Smooth muscle cell (in vitro differentiated cells): Measurements from ENCODE around the gene EEPD1. TPM values are rescaled to one million over a fixed set of nuclear protein-coding genes. Genes with fewer than 3 reads are reported as not detected.

Experiments used
- DNase-seq: peaks from one replicate; lab custom pipeline; 2025; ENCODE audit not compliant: unreplicated experiment; lab: John Stamatoyannopoulos, UW
- H2AFZ ChIP-seq: fragments of 200-600 bp; sonication (generic); 2 replicates; pipeline ENCODE4 v1.6.0; 2016; ENCODE audit warnings: antibody characterized with exemption, low read depth, mild to moderate bottlenecking
- H3F3A ChIP-seq: fragments of 200-600 bp; sonication (generic); 2 replicates; pipeline ENCODE4 v1.6.0; 2017; ENCODE audit warnings: antibody characterized with exemption, low read depth
- H3K27ac ChIP-seq: fragments of 200-600 bp; sonication (generic); 2 replicates; pipeline ENCODE4 v1.5.1; 2016; ENCODE audit warnings: low read depth, mild to moderate bottlenecking
- H3K27me3 ChIP-seq: fragments of 200-600 bp; sonication (generic); 2 replicates; pipeline ENCODE4 v1.6.1; 2016; ENCODE audit warnings: low read depth, mild to moderate bottlenecking
- H3K36me3 ChIP-seq: fragments of 200-600 bp; sonication (generic); 2 replicates; pipeline ENCODE4 v1.5.1; 2016; ENCODE audit warnings: low read depth
- H3K4me1 ChIP-seq: fragments of 200-600 bp; sonication (generic); 2 replicates; pipeline ENCODE4 v1.5.1; 2016; ENCODE audit warnings: low read depth
- H3K4me2 ChIP-seq: fragments of 200-600 bp; sonication (generic); 2 replicates; pipeline ENCODE4 v1.6.0; 2016; ENCODE audit warnings: mild to moderate bottlenecking
- H3K4me3 ChIP-seq: fragments of 200-600 bp; sonication (generic); 2 replicates; pipeline ENCODE4 v1.5.1; 2016; ENCODE audit warnings: mild to moderate bottlenecking
- H3K79me2 ChIP-seq: fragments of 200-600 bp; sonication (generic); 2 replicates; pipeline ENCODE4 v1.6.0; 2016; ENCODE audit warnings: low read depth, mild to moderate bottlenecking
- H3K9ac ChIP-seq: fragments of 200-600 bp; sonication (generic); 2 replicates; pipeline ENCODE4 v1.6.0; 2016; ENCODE audit warnings: low read depth
- H3K9me3 ChIP-seq: fragments of 200-600 bp; sonication (generic); replicated peaks from 2 replicates; pipeline ENCODE4 v1.5.1; 2016; ENCODE audit warnings: low read depth
- H4K20me1 ChIP-seq: fragments of 200-600 bp; sonication (generic); 2 replicates; pipeline ENCODE4 v1.6.0; 2016; ENCODE audit warnings: low read depth
- WGBS: methylation state at CpG from one replicate; pipeline ENCODE4 v1.1.7; 2016; ENCODE audit warnings: low lambda C conversion rate; 5-methylcytosine and 5-hydroxymethylcytosine counted together
- polyA plus RNA-seq: library from polyadenylated mRNA; unstranded; fragments of >200 nt; fragmentation: Nextera tagmentation; extraction: Ambion mirVana; gene quantifications from 2 replicates; pipeline ENCODE4 v1.2.1, GENCODE V29; 2016
- total RNA-seq: library from RNA; depleted of rRNA; stranded (reverse); fragments of >200 nt; gene quantifications from 2 replicates; pipeline ENCODE4 v1.2.3, GENCODE V29; 2014
- TF ChIP-seq, protein P1 (sequence below): fragments of 200-600 bp; sonication (generic); IDR thresholded peaks from 2 replicates; pipeline ENCODE4 v1.5.1; 2017; ENCODE audit warnings: borderline replicate concordance, mild to moderate bottlenecking, antibody characterized with exemption; ENCODE audit not compliant: insufficient read depth, poor library complexity, severe bottlenecking

The EEPD1 gene
- total and polyA plus RNA-seq, 2 experiments from 2014 or later, result 1.5 TPM

DNA sequence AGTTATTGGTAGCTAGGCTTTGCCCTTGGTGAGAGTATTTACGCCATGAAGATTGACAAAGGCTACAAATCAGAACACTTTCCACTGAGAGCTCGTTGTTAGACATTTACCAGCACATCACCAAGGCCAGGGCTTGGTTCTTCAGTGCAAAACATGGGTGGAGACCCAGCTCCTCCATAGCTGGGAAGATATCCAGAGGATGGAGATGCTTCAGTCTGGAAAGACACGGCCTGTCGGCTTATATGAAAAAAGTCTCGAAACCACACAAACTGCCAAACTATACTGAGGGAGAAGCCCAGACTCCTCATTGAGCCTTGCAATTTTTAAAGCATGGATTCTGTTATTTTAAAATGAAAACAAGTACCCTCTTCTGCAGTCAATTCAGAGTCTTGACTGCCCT lies 153.2 kb downstream of the EEPD1 start:
- Histone ChIP-seq H2AFZ (no peak overlapping the region), H3K79me2 (no peaks in the 10 kb centered on the region), H3K36me3 (no peaks in the 10 kb centered on the region), H3K27me3 (no peaks in the 10 kb centered on the region), H4K20me1 (no peaks in the 10 kb centered on the region), H3K9me3 (no peaks in the 10 kb centered on the region), H3K4me3 (no peak overlapping the region), H3K4me2 (no peak overlapping the region), H3K27ac (no peak overlapping the region), H3F3A (no peaks in the 10 kb centered on the region), H3K4me1 (peaks cover 21% of the 10 kb centered on the region), H3K9ac (no peak overlapping the region)
- DNase-seq, result no peak
- 97% methylated on average over 5 of the region's 5 CpGs for WGBS
- TF ChIP-seq, protein P1, sequence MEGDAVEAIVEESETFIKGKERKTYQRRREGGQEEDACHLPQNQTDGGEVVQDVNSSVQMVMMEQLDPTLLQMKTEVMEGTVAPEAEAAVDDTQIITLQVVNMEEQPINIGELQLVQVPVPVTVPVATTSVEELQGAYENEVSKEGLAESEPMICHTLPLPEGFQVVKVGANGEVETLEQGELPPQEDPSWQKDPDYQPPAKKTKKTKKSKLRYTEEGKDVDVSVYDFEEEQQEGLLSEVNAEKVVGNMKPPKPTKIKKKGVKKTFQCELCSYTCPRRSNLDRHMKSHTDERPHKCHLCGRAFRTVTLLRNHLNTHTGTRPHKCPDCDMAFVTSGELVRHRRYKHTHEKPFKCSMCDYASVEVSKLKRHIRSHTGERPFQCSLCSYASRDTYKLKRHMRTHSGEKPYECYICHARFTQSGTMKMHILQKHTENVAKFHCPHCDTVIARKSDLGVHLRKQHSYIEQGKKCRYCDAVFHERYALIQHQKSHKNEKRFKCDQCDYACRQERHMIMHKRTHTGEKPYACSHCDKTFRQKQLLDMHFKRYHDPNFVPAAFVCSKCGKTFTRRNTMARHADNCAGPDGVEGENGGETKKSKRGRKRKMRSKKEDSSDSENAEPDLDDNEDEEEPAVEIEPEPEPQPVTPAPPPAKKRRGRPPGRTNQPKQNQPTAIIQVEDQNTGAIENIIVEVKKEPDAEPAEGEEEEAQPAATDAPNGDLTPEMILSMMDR, result no peak

DNA sequence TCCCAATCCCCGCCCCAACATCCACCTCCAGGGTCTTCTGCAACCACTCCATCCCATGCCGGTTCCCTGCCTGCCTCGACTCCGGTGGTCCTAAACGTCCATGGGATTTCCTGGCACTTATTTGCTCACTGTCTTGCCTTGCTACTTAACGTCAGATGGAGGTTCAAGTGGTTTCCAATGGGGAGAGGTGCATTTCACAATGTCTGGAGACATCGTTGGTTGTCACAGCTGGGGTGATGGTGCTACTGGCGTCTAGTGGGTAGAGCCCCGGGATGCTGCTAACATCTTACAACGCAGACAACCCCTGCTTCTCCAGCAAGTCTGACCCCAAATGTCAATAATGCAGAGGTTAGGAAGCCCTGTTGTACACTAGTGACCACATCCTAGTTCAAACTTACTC lies 153.7 kb downstream of the EEPD1 start:
- H3K4me3 ChIP-seq, result no peak overlapping the region
- 95% methylated on average over 10 of the region's 10 CpGs for WGBS
- no peaks in the 10 kb centered on the region for H4K20me1 ChIP-seq
- no peak overlapping the region for H3K27ac ChIP-seq
- H3F3A ChIP-seq, result no peaks in the 10 kb centered on the region
- H2AFZ ChIP-seq, result no peak overlapping the region
- no peaks in the 10 kb centered on the region for H3K27me3 ChIP-seq
- H3K79me2 ChIP-seq, result no peaks in the 10 kb centered on the region
- no peak for DNase-seq
- H3K4me2 ChIP-seq, result no peak overlapping the region
- TF ChIP-seq, protein P1, result no peak
- no peaks in the 10 kb centered on the region for H3K36me3 ChIP-seq
- H3K9me3 ChIP-seq, result no peaks in the 10 kb centered on the region
- peaks cover 21% of the 10 kb centered on the region for H3K4me1 ChIP-seq
- no peak overlapping the region for H3K9ac ChIP-seq

DNA sequence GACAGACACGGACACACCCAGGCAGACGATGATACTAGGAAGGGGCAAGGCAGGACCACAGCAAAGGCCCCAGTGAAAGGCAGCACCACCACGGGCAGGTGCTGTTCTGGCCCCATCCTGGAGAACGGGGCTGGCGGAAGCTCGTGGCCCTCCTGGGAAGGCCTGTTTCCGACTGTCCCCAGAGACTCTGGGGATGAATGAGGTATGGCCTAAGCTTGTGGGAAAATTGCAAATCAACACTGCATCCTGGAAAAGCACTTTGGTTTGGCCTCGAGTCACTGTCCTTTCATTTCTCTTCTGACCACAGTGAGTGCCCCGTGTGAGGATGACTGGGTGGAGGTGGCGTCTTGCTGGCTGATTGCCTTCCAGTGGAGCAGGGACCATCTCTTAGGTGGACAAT lies 155.0 kb downstream of the EEPD1 start:
- 83% methylated on average over 10 of the region's 10 CpGs for WGBS
- peaks cover 11% of the 10 kb centered on the region for H3K4me1 ChIP-seq
- no peaks in the 10 kb centered on the region for H4K20me1 ChIP-seq
- TF ChIP-seq, protein P1, result no peak
- no peaks in the 10 kb centered on the region for H3K27me3 ChIP-seq
- H3F3A ChIP-seq, result no peaks in the 10 kb centered on the region
- DNase-seq, result no peak
- H3K36me3 ChIP-seq, result no peaks in the 10 kb centered on the region
- no peak overlapping the region for H3K27ac ChIP-seq
- H2AFZ ChIP-seq, result no peak overlapping the region
- no peak overlapping the region for H3K4me2 ChIP-seq
- H3K9ac ChIP-seq, result no peak overlapping the region
- no peaks in the 10 kb centered on the region for H3K79me2 ChIP-seq
- H3K9me3 ChIP-seq, result no peaks in the 10 kb centered on the region
- no peak overlapping the region for H3K4me3 ChIP-seq

DNA sequence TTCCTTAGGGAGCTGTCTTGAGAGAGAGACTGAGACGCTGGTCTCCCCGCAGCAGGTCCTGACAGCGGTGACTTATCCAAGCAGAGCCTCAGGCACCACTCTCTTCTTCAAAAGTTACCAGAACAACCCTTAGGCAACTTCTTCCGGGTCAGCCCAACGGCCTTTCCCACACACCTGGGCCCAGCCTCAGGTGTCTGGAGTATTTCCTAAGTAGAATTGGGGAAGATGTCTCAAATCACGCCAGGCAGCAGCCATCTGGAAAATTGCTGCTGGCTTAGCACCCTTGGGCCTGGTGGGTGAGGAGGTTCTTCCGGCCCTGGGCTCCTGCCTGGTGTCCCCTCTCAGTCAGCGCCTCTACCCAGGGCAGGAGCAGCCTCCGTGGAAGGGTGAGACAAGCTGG lies 156.2 kb downstream of the EEPD1 start:
- Histone ChIP-seq H3K9me3 (no peaks in the 10 kb centered on the region), H4K20me1 (no peaks in the 10 kb centered on the region), H3K9ac (no peak overlapping the region), H3F3A (no peaks in the 10 kb centered on the region), H3K4me3 (no peak overlapping the region), H3K27me3 (peaks cover 6% of the 10 kb centered on the region), H3K36me3 (no peaks in the 10 kb centered on the region), H3K79me2 (no peaks in the 10 kb centered on the region), H2AFZ (no peak overlapping the region), H3K4me1 (peaks cover 2% of the 10 kb centered on the region), H3K27ac (no peak overlapping the region), H3K4me2 (no peak overlapping the region)
- no peak for DNase-seq
- TF ChIP-seq, protein P1, result no peak
- 83% methylated on average over 9 of the region's 9 CpGs for WGBS
